SW480 (cell line): ENCODE results near the gene PORCN.

Experiments
- DNase-seq: peaks from one replicate; pipeline ENCODE4 v3.0.0-alpha.2; 2016; ENCODE audit warnings: low spot score

Gene PORCN

DNA sequence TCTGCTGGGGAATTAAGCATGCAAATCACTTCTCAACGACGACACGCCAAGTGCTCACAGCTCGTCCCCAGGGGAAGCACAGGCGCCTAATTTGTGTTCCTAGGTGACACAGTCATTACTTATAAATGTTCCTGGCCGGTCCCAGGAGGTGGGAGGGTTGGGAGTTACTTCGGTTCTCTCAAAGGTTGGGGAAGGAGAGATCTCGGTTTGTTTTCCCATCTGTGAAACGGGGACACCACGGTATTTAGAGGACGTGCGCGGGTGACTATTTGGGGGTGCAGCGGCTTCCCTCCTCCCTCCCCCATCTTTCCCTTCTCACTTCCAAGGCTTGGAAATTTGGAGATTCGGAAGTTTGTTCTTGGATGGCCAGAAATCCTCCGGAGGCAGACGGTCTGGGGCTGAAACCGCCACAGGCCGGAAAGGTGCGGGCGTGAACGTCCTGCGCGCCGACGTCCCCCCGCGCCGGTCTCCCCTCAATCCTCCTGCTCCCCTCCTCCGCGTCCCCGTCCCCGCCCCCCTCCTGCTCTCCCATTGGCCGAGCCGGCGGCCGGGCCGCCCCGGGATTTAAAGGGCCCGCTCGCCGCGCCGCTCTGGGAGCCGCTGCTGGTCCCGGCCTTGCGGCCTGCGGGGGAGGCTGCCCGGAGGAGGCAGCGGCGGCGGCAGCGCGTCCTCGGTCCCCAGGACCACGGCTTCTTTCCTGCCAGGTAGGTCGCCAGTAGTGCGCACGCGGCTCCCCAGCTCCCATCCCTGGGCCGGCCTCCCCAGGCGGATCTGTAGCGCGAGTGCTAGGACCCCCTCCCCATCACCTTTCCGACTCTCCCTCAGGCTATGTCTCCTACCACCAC lies at the start of gene PORCN:
Gene PORCN, plus strand, starts transcription at position 593 of the 845 bp plus-strand sequence. CDS start 829 bp downstream, outside the sequence.
- DNase-seq = peak; percentile 76

GRCh38 chrX:48459483-48459882 lies 49.3 kb upstream of the PORCN start:
- no peak for DNase-seq

DNA sequence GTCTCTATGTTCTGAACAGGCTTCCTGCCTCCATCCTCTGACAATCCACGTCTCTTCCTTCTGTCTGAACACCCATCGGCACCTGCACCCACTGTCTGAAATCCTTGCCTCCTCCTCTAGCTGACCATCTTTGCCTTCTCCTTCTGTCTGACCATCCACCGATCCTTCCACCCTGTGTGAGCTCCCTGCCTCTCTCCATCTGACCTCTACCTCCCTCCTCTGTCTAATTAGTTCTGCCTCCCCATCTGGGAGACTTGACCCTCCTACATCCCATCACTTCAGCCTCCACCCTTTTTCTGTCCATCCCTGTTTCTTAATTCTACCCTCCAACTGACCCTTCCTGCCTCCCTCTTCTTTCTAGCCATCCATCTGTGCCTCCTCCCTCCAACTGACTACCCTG lies 48.8 kb upstream of the PORCN start:
- DNase-seq = no peak

DNA sequence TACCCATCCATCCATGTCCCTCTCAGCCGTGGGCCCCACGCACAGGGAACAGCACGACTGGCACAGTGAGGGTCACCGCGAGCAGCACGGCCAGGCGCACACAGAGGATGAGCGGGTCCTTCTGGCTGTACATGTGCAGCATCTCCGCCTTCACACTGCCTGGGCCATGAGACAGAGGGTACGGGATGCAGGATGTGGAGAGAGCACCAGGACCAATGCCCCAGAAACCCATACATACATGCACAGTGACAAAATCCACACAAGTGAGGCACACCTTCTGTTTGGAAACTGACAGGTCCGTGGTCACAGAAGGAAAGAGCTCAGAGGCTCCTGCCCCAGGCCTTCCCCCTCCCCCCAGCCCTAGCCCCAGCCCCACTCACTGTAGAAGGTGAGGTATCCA lies 48.2 kb upstream of the PORCN start:
- DNase-seq = no peak

DNA sequence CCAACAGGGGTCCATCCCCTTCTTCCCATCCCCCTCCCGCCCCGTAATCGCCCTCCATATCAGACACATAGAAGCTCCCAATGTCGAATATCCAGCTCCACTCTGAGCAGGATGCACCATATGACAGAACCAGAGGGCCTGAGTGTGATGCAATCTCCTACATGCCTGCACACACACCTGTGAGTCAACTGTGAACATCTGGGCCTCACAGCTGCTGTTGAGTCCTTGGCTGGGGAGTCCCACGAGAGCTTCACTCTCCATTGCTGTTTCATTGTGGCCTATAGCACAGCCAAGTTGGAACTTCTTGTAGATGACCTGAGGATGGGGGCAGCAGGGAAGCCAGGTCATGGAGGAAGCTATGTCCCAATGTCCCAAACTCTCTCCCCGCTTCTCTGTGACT lies 47.0 kb upstream of the PORCN start:
- no peak for DNase-seq

DNA sequence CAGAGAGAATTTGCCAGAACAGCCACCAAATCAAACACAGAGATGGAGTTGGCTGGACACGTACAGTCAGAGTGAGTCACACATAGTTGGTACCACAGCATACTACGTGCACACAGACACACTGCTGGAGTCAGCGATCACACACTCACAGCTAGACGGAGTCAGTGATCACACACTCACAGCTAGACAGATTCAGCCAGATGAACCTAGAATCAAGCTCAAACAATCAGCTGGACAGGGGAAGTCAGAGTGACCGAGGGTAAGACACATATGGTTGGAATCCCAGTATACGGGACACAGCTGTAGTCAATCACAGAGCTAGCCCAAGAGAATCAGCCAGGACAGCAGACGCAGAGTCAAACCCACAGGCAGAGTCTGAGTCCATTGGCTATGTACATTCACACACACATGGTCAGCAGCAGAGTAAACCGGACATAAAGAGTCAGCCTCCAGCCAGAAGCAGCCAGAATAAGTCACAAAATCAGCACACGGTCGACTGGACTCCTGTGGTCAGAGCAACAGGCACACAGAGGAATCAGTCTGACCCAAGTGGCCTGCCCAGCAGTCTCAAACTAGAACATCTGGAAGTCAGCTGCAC lies 43.4 kb upstream of the PORCN start:
- DNase-seq = no peak

DNA sequence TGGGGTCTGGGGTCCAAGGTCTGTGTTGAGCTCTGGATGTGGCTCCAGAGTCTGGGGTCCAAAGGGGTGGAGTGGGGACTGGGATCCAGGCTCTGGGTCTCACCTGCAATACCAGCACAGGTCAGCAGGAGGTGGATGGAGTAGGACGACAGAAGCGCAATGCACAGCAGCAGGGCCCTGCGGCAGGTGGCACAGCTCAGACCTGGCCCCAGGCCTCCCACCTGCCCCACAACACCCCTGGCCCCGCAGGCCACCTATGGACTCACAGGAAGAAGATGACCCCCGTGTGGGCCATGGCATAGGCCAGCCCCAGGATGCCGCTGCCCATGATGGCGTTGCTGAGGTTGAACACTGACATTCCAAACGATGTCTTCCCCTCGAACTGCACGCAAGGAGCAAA lies 42.1 kb upstream of the PORCN start:
- DNase-seq = no peak

DNA sequence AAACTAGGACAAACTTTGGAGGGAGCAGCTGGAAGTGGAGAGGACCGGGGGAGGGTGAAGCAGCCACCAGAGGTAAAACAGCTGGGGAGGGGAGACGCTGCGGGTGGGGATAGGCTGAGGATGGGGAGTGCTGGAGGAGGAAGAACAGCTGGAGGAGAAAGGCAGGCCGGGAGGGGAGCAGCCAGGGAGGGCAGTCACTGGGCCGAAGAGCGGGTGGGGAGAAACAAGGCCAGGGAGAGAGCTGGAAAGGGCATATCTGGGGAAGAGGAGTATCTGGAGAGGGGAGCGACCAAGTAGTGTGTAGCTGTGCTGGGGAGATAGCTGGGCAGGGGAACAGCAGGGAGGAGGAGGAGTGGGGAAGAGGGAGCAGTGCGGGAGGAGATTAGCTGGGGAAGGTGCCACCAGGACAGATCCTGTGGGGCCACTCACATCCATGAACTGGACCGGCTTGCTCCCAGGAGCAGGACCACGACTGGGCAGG lies 41.5 kb upstream of the PORCN start:
- DNase-seq = no peak

GRCh38 chrX:48468247-48468671 lies 40.5 kb upstream of the PORCN start:
- no peak for DNase-seq

- no peak for DNase-seq
These were observed 39.8 kb upstream of the PORCN start for GRCh38 chrX:48468693-48469691.

DNA sequence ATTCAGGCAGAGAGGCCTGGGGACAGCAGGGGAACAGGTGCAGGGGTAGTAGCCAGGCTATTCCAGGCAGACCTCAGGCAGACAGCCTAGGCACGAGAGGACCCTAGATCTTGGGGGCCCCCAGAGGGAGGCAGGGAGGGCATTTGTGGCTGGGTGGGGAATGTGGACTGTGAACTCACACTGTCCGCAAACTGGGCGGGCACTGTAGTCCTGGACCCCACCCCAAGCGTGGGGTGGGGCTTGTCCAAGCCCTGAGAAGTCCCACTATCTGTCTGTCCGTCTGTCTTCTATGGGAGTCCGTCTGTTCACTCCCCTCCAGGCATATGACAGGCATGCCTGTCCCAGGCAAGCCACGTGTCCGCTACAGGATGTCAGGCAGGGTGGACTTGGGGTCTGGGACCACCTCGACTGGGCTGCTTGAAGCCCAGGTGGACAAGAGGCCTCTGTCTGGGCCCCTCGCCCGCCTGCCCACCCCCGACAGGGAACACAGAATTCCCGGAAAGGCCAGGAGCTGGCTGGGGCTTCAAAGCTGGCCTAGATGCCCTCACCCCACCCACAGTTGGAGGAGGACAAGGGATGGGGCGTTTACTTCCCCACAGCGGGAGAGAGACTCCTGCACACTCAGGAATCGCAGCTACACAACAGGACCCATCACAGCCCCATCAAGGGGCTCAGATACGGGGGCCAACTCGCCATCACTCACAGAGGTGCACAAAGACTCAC lies 38.5 kb upstream of the PORCN start, which contains the start of gene SLC38A5:
Gene SLC38A5, minus strand, starts transcription at position 151 of the 723 bp plus-strand sequence. CDS start 2,336 bp downstream, outside the sequence.
- peak; percentile 64 for DNase-seq

DNA sequence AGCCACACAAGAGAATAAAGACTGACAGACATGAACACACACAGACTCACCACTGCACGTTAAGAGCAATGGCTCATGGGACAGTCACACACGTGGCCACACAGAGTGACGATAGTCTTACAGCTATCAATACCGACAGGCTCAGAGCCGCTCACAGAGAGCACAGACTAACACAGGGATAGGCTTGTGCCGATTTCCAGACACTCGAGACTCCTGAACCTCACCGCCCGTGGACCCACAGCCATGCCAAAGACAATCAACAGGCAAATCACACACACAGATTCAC lies 38.0 kb upstream of the PORCN start:
- no peak for DNase-seq

DNA sequence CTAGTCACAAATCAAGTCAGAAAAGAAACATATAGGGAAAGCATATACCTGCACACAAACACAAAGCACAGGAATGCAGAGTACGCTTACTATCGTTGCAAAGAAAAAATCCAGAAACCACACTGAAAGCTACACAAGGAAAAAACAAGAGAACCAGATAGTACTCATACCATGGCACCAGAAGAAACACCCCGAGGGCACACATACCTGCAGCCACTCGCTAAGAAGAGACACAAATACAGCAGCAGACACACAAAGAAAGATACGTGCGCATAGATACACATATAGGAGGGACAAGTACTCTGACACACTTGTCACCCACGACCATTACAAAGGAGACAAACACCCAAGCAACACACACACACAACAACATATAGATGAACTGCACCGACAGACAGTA lies 37.3 kb upstream of the PORCN start:
- DNase-seq = no peak

GRCh38 chrX:48472225-48472624 lies 36.6 kb upstream of the PORCN start:
- no peak for DNase-seq

DNA sequence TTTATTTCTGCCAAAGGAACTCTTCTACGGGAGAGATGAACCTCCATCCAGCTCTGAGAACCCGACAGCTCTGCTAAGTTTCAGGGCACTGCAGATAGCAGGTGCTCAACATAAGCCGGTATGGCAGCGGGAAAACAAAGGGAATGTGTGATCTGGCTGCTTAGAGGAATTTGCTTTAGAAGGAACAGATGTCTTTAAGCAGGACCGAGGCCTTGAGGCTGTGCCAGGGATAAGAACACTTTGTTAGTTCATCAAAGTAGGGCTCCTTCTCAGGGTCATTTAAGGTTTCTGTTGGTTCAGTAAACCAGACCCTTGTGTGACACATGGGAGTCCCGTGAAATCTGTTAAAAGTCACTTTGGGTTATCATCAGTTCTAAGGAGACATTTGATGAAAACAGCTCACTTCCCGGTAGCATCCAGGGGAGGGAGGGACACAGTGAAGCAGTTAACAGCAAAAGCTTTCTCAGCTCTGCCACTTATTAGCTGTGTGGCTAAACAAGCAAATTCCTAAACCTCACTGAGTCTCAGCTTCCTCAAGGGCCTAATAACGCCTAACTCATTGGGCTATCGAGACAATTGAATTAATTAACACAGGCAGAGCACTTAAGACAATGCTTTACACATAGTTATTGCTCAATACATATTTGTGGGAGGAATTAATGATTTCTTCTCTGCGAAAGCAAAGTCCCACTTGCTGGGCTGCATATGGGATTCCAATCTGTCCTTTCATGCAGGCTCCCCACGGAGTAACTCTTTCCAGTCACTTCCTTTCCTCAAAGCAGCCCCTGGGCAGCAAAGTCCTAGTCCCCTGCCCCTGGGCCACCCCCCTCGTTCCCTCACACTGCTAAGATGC lies 35.7 kb upstream of the PORCN start:
- no peak for DNase-seq

GRCh38 chrX:48473704-48473990 lies 35.1 kb upstream of the PORCN start:
- DNase-seq = no peak

DNA sequence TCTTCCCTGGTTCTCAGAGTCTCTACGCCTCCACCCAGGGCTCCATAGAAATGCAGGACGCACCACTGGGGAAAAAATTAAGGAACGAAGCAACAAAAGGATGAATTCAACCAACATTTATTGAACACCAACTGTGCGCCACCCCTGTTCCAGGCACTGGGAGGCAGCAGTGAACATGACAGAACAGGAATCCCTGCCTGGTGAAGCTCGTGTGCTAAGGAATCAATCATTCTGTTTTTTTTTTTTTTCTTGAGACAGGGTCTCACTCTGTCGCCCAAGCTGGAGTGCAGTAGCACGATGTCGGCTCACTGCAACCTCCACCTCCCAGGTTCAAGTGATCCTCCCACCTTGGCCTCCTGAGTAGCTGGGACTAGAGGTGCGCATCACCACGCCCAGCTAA lies 34.7 kb upstream of the PORCN start:
- DNase-seq = no peak

DNA sequence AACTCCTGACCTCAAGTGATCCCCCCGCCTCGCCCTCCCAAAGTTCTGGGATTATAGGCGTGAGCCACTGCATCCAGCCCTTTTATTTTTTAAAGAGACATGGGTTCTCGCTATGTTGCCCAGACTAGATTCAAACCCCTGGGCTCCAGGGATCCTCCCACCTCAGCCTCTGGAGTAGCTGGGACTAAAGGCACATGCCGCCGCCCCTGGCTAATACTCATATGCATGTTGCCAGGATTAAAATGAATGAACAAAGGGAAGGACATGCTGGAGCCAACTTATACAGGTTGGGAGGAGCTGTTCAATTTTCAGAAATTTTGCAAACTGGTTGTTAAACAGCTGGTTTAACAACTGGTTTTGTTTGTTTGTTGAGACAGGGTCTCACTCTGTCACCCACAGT lies 34.2 kb upstream of the PORCN start:
- DNase-seq = no peak

DNA sequence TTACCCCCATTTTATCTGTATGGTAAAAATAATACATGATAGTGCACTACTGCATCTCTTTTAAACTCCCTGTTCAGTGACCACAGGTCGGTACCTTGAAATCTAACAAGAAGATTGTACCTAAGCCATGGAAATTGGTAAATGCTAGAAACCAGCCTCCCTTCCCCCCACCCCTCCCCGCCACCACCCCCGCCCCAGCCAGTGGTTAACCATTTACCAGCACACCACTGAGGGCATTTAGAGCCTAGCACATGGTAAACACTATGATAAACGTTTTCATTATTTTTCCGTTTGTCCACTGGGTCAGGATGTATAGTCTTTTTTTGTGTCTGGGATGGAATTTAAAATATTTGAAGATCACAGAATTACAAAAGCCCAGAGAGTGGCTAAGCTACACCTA lies 33.5 kb upstream of the PORCN start:
- peak; percentile 39 for DNase-seq

GRCh38 chrX:48475774-48476577 lies 32.8 kb upstream of the PORCN start, which contains the start of gene FTSJ1:
FTSJ1 (plus strand) TSS chrX:48476199; CDS start chrX:48478048, 1,849 bp downstream.
- peak; percentile 87 for DNase-seq
